Stimulated activated naive CD4-positive, alpha-beta T cell (primary cell): ENCODE measurements around the gene RESF1.
"Not testable (repeated sequence)": the region's sequence is repeated elsewhere in the genome, so short reads cannot be mapped to it uniquely, and the experiment has no call there.

Experiments
- DNase-seq, 6 experiments: peaks; one replicate each; lab custom pipeline; 2025; lab: John Stamatoyannopoulos, UW

RESF1 gene, protein sequence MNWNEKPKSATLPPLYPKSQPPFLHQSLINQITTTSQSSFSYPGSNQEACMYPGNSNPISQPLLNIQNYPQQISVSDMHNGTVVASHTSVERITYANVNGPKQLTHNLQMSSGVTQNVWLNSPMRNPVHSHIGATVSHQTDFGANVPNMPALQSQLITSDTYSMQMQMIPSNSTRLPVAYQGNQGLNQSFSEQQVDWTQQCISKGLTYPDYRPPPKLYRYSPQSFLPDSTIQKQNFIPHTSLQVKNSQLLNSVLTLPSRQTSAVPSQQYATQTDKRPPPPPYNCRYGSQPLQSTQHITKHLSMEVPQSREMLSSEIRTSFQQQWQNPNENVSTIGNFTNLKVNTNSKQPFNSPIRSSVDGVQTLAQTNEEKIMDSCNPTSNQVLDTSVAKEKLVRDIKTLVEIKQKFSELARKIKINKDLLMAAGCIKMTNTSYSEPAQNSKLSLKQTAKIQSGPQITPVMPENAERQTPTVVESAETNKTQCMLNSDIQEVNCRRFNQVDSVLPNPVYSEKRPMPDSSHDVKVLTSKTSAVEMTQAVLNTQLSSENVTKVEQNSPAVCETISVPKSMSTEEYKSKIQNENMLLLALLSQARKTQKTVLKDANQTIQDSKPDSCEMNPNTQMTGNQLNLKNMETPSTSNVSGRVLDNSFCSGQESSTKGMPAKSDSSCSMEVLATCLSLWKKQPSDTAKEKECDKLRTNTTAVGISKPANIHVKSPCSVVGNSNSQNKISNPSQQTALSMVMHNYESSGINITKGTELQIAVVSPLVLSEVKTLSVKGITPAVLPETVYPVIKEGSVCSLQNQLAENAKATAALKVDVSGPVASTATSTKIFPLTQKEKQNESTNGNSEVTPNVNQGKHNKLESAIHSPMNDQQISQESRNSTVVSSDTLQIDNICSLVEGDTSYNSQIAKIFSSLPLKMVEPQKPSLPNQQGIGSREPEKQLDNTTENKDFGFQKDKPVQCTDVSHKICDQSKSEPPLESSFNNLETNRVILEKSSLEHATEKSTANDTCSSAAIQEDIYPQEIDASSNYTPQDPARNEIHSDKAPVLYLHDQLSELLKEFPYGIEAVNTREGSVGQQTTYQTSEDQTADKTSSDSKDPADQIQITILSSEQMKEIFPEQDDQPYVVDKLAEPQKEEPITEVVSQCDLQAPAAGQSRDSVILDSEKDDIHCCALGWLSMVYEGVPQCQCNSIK (N-terminal part only)

DNA sequence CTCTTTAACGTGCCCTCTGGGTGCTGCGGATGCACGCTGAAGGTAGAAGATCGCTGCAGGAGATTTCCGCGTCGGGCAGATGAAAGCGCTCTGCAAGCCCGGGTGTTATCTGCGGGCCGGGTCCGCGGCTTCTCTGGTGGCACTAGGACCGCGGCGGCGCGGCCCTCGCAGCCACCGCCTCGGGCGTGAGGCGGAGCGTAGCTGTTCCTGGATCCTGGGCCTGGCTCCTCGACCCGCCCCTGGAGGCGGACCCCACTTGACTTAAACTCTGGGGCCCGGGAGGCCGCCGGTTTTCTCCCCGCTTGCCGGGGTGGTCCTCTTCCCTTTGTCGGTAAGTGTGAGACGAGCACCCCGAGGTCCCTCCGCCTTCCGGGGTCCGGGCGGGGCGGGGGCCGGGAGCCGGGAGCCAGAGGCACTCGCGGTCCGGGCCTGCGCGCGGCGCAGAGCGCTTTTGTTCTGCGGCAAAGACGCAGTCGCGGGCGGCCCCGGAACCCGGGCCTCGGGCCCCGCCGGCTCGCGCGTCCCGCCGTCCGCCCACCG, at the start of gene RESF1:
Gene RESF1, plus strand, starts transcription at position 255 of the 540 bp plus-strand sequence. CDS start 21,541 bp downstream, outside the sequence.
- DNase-seq = peak; percentile 69 to 87 (median 80)

DNA sequence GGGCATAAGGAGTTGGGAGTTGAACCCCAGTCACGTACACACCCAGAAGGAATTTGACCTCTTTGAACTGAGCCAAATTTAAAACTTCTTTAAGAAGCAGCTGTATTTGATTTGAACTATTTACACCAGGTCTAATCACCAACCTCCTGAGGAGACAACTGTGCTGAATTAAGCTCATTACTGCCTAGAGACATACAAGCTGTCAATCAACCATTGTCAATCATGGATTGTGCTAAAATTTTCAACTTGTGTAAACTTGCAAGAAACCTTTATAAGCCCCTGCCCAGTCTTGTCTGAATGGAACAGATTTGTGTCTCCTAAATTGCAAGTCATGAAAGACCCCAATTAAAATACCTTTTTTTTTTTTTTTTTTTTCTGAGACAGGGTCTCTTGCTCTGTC, 44.3 kb upstream of the RESF1 start:
- DNase-seq = no peak

DNA sequence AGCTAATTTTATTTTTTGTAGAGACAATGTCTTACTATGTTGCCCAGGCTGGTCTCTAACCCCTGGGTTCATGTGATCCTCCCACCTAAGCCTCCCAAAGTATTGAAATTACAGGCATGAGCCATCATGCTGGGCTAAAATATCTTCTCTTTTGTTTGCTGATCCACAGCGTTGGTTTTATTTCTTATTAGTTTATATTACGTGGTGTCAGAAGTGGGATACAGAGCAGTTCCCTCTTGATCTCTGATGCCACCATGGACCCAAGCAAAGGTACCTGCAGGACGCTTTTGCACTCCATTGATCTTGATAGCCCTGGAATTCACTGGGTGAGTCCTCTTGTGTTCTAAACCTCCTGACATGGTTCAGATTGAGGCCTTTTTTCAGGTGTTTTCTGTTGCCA, 43.8 kb upstream of the RESF1 start:
- DNase-seq = no peak

DNA sequence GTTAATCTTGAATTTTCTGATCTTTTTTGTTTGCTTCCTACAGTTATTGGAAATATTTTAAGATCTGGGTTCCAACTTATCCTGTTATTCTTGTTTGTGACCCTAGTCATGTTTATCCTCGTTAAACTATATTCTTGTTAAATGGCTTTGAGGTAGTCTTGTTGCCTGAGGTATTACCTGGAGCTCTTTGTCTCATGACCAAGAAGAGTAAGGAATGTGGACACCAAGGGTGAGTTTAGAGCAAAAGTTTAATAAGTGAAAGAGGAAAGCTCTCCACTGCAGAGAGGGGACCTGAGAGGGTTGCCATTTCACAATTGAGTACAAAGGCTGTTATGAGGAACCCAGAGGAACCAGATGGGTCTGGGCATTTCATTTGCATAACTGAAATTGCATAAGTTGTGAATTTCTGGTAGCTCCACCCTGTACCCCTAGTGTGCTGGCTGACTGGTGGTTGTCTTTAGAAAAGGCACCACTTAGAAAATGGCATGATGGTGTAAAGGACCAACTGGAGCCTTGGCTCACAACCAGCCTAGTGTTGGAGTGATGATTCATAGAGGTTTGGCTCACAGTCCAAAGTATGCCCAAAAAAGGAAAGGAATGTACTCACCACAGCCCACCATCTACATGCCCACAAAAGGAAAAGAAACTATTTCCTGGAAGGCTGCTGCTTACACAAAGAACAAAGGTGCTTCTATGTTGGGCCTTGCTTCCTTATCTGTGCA, 36.7 kb upstream of the RESF1 start:
- DNase-seq = peak in 1 of 6 experiments; percentile 4

DNA sequence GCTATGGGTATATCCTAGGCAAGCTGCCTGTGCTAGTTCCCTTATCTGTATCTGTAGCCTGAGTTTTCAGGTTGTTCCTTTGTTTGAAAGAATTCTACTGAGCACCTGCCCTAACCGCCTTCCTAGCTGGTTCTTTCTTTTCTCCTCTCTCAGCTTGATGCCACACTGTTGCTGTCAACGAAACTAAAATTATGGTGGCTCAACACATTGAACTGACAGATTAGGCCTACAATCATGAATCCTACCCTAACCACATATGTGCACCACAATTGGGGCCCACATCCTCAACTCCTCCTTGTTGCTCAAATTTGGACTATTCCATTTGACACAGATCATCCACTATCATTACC, 36.2 kb upstream of the RESF1 start:
- no peak for DNase-seq

DNA sequence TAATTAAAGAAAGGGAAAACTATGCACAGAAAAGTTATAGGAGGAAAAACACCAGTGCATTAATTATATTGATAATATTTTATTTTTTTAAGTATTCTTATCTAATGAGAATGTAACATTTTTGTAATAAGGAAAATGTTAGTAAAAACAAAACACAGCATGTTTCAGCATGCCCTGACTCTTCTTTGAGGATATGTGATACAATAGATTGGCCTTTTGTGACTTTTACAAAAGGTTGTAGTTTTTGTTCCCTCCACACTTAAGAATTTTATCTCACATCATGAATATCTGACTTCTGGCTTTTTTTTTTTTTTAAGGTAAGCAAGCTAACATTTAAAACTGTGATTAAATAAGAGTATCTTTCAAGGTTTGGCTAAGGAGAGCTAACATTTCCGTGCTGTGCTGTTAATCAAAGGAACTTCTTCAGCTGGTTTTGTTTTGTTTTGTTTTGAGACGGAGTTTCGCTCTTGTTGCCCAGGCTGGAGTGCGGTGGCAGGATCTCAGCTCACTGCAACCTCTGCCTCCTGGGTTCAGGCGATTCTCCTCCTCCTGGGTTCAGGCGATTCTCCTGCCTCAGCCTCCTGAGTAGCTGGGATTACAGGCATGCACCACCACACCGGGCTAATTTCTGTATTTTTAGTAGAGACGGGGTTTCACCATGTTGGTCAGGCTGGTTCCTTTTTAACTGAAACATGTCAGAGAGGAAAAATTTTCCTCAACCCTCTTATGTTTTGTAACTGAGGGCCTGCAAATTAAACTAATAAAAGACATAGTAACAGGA, 30.8 kb upstream of the RESF1 start:
- peak in 5 of 6 experiments; percentile 1 to 64 (median 41) for DNase-seq

DNA sequence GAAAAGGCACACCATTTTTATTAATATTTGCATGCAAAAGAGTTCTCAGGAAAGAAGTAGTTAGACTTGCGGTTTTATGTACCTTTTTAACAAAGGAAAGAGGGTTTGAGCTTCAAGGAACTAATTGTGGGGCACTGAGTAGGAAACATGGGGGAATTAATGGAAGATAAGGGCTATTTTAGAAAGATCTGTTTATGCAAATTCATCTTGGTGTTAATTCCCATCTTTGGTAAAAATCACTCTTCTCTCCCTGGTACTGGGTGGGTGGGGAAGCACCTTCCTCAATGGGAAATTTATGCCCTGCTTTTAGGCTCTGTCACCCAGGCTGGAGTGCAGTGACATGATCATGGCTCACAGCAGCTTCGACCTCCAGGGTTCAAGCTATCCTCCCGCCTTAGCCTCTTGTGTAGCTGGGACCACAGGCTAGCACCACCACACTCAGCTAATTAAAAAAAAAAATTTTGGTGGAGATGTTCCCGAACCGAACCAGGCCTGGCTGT, 30.1 kb upstream of the RESF1 start:
- no peak for DNase-seq

DNA sequence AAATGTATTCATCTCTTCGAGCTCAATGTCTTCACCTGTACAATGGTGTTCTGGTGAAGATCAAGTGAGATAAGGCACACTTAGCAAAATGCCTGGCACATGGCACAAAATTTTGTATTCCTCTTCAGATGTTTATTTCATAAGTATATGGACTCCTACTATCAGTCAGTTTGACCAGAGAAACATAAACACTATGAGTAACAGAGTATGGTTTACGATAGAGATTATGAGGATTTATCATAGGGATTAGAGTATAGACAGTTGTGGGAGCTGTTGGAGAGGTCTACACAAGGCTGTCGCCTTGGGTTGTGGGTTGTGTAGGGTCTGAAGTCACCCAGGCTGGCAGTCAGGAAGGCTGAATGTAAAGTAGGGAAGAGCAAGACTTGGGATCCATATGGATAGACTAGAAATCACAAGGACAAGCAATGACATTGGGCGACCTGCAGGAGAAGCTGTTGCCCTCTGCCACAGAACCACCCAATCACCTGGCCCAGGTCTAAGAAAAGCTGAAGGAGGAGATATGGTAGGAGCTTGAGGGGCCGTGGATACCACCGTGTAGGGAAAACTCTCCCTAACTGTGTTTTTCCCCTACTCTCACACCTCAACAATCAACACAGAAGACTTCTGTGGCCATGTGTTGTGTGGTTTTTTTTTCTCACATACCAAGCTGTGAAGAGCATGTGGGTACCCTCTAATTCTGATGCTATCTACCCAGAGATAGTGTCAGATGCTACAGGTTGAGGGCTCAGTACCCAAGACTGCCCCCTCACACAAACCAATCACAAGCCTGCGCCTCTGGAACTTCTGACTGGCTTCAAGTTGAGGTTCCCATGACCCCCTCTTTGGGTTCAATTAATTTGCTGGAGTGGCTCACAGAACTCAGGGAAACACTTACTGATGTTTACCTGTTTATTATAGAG, 27.2 kb upstream of the RESF1 start:
- DNase-seq = no peak

DNA sequence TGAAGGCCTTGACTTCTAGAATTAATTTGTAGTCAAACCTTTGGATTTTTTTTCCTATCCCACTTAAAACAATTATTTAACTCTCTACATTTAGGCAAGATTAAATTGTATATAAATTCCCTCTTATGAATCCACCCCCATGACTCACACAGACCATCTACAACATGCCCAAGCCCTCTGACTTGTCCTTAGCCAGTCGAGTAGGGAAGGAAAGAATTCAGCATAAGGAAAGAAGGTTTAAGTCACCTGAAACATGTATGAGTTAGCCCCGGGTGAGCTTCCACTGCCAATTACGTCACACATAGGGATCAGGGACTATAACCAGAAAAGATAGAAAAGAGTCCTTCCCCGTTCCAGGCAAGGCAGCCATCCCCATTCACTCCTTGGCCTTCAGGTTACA, 14.9 kb upstream of the RESF1 start:
- no peak for DNase-seq

DNA sequence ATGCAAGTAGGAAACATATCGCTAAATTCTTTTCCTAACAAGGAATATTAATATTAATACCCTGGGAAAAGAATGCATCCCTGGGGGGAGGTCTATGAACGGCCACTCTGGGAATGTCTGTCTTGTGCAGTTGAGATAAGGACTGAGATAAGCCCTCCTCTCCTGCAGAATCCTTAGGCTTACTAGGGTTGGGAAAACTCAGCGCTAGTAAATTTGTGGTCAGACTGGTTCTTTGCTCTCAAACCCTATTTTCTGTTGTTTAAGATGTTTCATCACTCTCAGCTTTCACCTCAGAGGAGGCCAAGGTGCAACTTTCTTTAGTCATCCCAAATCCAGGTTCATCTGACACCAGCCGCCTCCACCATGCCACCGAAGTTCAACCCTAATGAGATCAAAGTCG, 11.2 kb upstream of the RESF1 start:
- DNase-seq = no peak

DNA sequence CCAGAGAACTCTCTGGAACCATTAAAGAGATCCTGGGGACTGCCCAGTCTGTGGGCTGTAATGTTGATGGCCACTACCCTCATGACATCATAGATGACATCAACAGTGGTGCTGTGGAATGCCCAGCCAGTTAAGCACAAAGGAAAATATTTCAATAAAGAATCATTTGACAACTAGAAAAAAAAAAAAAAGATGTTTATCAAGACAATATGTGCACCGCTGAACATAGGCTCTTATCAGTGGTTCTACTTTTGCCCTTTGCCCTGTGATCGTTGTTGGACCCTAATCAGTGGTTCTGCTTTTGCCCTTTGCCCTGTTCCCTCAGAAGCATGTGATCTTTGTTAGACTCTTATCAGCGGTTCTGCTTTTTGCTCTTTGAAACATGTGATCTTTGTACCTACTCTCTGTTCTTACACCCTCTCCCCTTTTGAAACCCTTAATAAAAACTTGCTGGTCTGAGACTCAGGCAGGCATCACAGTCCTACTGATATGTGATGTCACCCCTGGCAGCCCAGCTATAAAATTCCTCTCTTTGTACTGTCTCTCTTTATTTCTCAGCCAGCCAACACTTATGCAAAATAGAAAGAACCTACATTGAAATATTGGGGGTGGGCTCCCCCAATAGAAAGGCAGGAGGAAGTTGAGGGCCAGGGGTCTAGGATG, 10.4 kb upstream of the RESF1 start:
- not testable (repeated sequence) for DNase-seq

DNA sequence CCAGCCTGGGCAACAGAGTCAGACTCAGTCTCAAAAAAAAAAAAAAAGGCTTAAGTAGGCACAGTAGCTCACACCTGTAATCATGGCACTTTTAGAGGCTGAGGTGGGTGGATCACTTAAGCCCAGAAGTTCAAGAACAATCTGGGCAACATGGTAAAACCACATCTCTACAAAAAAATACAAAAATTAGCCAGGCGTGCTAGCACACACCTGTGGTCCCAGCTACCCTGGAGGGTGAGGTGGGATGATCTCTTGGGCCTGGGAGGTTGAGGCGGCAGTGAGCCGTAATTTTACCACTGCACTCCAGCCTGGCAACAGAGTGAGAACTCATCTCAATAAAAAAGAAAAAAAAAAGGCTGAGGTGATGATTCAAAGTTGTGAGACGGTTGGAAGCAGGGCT, 9.1 kb upstream of the RESF1 start:
- DNase-seq = no peak

DNA sequence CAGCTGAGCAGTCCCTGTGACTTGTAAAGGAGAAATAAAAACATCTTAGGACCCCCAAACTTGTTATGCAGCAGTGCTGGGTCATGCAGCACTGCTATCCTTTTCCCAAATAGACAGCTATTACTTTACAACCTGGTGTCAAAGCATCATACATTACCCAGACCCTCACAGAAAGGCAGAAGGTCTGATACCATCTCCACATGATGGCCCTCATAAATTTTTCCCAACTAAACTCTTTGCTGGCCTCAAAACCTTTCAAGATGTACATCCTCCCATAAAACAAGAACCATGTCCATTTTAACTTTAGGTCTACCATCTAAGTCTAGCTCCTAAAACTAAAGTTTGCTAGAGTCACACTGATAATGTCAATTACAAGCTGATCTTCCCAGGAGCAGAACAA, 8.7 kb upstream of the RESF1 start:
- DNase-seq = no peak

DNA sequence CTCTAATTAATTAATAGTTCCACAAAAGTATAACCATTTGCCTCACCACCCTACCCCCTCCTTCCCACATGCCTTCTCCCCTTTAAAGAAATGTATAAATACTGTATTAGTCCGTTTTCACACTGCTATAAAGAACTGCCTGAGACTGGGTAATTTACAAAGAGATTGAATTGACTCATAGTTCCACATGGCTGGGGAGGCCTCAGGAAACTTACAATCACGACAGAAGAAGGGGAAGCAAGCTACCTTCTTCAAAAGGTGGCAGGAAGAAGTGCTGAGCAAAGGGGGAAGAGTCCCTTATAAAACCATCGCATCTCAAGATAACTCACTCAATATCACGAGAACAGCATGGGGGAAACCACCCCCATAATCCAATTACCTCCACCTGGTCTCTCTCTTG, 8.2 kb upstream of the RESF1 start:
- DNase-seq = no peak

DNA sequence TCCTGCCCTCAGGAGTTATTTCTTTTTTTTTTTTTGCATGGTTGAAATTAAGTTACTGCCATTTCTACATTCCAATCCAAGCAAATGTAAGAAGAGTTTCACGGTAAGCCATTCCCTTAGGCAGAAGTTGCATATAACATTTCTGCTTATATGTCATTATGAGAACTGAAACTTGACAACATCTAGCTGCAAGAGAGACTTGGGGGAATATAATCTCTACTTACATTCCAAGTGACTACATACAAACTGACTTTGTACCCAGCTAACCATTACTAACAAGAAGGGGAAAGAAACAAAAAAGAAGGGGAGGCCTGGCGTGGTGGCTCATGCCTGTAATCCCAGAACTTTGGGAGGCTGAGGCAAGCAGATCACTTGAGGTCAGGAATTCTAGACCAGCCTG, 7.3 kb upstream of the RESF1 start:
- DNase-seq = no peak

DNA sequence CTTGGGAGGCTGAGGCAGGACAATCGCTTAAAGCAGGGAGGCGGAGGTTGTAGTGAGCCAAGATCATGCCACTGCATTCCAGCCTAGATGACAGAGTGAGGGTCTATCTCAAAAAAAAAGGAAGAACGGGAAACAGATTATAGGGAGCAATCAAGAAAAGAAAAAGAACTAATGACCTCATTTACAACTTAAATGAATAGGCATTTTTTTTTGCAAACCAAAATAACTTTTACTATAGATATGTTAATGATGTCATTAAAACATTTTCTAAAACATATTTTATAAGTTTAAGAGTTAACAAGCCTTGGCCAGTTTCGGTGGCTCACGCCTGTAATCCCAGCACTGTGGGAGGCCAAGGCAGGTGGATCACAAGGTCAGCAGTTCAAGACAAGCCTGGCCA, 6.8 kb upstream of the RESF1 start:
- DNase-seq = no peak

DNA sequence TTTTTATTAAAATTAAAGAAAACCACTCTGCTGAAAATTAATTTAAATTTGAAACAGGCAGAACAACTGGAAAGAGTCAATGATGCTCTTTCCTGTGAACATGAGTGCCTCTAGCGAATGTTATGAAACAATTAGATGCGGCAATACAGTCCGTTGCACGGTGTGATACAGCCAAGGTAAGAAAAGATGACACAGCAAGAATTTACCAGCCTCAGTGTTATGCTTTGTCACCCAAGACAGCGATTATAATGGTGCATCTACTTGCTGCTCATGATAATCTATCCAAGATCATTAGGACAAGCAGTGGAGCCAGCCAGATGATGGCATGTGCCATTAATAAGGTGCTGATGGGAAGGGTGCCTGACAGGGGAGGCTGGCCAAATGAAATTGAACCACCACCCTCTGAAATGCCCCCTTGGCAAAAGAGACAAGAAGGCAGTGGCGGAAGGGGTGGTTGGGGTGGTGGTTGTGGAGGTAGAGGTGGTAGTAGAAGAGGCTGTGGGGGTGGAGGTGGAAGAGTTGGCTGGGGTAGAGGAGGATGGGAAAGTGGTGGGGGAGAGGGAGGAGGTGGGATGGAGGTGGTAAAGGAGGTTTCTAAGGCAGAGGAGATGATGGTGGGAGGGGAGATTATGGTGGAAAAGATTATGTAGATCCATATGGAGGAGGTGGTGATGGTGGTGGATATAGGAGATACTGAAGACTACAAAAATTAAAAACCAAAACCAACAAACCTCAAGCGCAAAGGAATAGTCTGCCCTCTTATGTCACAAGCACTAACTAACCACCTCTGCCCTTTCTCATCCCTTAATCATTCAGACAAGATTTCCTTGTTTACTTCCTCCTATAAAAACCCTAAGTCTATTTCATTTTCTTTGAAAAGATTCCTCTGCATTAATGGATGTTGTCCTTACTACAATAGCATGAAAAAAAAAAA, 4.0 kb upstream of the RESF1 start:
- DNase-seq = no peak
